ENCODE data around the gene DNAJC7. TPM values are rescaled to one million over a fixed set of nuclear protein-coding genes. Genes with fewer than 3 reads are reported as not detected.
"Not testable (repeated sequence)": the region's sequence is repeated elsewhere in the genome, so short reads cannot be mapped to it uniquely, and the experiment has no call there.

DNAJC7 gene
- total RNA-seq, 4 donors from 2014 or later = 48.8 to 85.5 (median 63.7) TPM

GRCh38 chr17:41939693-41940090 is 77.5 kb downstream of the DNAJC7 start:
- 93 to 95% methylated on average over 6 of the region's 6 CpGs for WGBS, 2 donors
- intact Hi-C loops (cut with DNase I; ENCODE audit: low total_unique reads) = no loop called here
- TF ChIP-seq, protein P1, sequence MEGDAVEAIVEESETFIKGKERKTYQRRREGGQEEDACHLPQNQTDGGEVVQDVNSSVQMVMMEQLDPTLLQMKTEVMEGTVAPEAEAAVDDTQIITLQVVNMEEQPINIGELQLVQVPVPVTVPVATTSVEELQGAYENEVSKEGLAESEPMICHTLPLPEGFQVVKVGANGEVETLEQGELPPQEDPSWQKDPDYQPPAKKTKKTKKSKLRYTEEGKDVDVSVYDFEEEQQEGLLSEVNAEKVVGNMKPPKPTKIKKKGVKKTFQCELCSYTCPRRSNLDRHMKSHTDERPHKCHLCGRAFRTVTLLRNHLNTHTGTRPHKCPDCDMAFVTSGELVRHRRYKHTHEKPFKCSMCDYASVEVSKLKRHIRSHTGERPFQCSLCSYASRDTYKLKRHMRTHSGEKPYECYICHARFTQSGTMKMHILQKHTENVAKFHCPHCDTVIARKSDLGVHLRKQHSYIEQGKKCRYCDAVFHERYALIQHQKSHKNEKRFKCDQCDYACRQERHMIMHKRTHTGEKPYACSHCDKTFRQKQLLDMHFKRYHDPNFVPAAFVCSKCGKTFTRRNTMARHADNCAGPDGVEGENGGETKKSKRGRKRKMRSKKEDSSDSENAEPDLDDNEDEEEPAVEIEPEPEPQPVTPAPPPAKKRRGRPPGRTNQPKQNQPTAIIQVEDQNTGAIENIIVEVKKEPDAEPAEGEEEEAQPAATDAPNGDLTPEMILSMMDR (IDR thresholded peaks at IDR 0.05) = no peak
- no peak for TF ChIP-seq POLR2A (IDR thresholded peaks at IDR 0.05)
- no peak for DNase-seq (ENCODE audit: low spot score in 2 of 2)
- H3K4me3 ChIP-seq (ENCODE audit: low read depth, poor library complexity, severe bottlenecking) = no peak overlapping the region

GRCh38 chr17:41939044-41939692 is 78.1 kb downstream of the DNAJC7 start:
- intact Hi-C loops (cut with DNase I; ENCODE audit: low total_unique reads) = no loop called here
- no peak overlapping the region for H3K4me3 ChIP-seq (ENCODE audit: low read depth, poor library complexity, severe bottlenecking)
- WGBS, 2 donors = 78 to 86% methylated on average over 4 of the region's 4 CpGs
- TF ChIP-seq POLR2A (IDR thresholded peaks at IDR 0.05) = no peak
- TF ChIP-seq, protein P1 (IDR thresholded peaks at IDR 0.05) = no peak
- DNase-seq (ENCODE audit: low spot score in 2 of 2) = no peak

- DNase-seq (ENCODE audit: low spot score in 2 of 2) = no peak
- WGBS, 2 donors = 96% methylated on average over 16 to 19 of the region's 19 CpGs
- no peak for TF ChIP-seq POLR2A (IDR thresholded peaks at IDR 0.05)
- TF ChIP-seq, protein P1 (IDR thresholded peaks at IDR 0.05) = no peak
- intact Hi-C loops (cut with DNase I; ENCODE audit: low total_unique reads) = no loop called here
- no peak overlapping the region for H3K4me3 ChIP-seq (ENCODE audit: low read depth, poor library complexity, severe bottlenecking)
Observed at GRCh38 chr17:41937970-41938954, 79.0 kb downstream of the DNAJC7 start.

DNA sequence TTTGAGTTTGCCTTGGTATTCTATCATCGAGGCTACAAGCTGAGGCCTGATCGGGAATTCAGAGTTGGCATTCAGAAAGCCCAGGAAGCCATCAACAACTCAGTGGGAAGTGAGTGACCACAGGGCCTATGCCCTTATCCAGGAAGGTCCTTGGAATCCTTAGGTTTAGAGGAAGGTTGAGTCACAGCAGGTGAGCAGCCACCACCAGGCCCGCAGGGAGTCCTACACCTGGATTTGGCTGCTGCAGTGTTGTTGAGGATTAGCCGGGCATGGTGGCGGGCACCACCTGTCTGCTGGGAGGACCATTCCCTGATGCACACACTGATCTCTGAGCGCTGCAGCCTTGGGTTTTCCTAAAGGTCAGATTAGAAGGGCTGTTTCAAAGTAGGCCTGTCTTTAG is 81.6 kb downstream of the DNAJC7 start:
- intact Hi-C loops (cut with DNase I; ENCODE audit: low total_unique reads) = no loop called here
- TF ChIP-seq POLR2A (IDR thresholded peaks at IDR 0.05) = no peak
- TF ChIP-seq, protein P1 (IDR thresholded peaks at IDR 0.05) = no peak
- 93 to 95% methylated on average over 6 of the region's 6 CpGs for WGBS, 2 donors

DNA sequence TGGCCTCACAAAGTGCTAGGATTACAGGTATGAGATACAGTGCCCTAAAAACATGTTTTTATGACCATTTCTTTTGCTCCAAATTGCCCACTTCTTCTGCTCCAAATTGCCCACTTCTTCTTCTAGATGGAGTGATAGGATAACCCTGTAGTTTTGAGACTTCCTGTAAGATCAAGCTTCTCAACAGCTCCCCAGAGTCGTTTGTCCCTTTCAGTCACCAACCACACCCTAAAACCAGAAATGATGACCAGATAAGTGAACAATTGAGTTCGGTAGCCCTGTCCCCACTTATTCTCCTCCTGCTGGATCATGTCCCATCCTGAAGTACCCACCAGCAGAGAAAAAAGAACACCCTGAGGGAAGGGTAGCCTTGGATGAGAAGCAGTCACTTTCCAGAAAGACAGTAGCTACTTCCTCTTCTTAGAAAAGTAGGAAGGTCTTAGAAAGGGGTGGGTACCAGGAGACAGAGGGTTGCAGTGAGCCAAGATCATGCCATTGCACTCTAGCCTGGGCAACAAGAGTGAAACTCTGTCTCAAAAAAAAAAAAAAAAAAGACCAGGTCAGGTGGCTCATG is 84.3 kb downstream of the DNAJC7 start:
- 23 to 33% methylated on average over 2 of the region's 2 CpGs for WGBS, 2 donors
- TF ChIP-seq POLR2A (IDR thresholded peaks at IDR 0.05) = no peak
- TF ChIP-seq, protein P1 (IDR thresholded peaks at IDR 0.05) = no peak
- H3K4me3 ChIP-seq (ENCODE audit: low read depth, poor library complexity, severe bottlenecking) = no peak overlapping the region
- intact Hi-C loops (cut with DNase I; ENCODE audit: low total_unique reads) = no loop called here
- DNase-seq (ENCODE audit: low spot score in 2 of 2) = no peak

More for the DNA sequence above, 81.6 kb downstream of the DNAJC7 start:
- DNase-seq (ENCODE audit: low spot score in 2 of 2) = no peak
- no peak overlapping the region for H3K4me3 ChIP-seq (ENCODE audit: low read depth, poor library complexity, severe bottlenecking)

DNA sequence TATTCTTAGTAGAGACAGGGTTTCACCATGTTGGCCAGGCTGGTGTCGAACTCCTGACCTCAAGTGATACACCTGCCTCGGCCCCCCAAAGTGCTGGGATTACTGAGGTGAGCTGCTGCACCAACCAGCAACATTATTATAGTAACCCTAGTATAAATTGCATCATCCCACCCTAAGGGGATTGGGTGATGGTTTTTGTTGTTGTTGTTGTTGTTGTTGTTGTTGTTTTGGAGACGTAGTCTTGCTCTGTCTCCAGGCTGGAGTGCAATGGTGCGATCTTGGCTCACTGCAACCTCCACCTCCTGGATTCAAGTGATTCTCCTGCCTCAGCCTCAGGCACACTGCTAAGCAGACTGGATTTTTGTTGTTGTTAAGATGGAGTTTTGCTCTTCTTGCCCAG is 85.5 kb downstream of the DNAJC7 start:
- 87 to 91% methylated on average over 4 of the region's 4 CpGs for WGBS, 2 donors
- H3K4me3 ChIP-seq (ENCODE audit: low read depth, poor library complexity, severe bottlenecking); DNase-seq (ENCODE audit: low spot score in 2 of 2); intact Hi-C loops (cut with DNase I; ENCODE audit: low total_unique reads): not testable (repeated sequence)

- 47 to 50% methylated on average over 18 of the region's 18 CpGs for WGBS, 2 donors
- intact Hi-C loops (cut with DNase I; ENCODE audit: low total_unique reads); H3K4me3 ChIP-seq (ENCODE audit: low read depth, poor library complexity, severe bottlenecking); DNase-seq (ENCODE audit: low spot score in 2 of 2): not testable (repeated sequence)
Observed at GRCh38 chr17:41930833-41931156, 86.4 kb downstream of the DNAJC7 start.

Data from lower leg skin (tissue), 4 donors.